Activated T-cell treated with anti-CD3 and anti-CD28 coated beads, Interleukin-2, amount 50 U/mL, for 1 hour (primary cell): Measurements from ENCODE around the gene SNAPIN.
"Not testable (repeated sequence)": the region's sequence is repeated elsewhere in the genome, so short reads cannot be mapped to it uniquely, and the experiment has no call there.

ENCODE experiments used
- DNase-seq: peaks from one replicate; pipeline ENCODE4 v3.0.0-alpha.2; 2020

SNAPIN gene

DNA sequence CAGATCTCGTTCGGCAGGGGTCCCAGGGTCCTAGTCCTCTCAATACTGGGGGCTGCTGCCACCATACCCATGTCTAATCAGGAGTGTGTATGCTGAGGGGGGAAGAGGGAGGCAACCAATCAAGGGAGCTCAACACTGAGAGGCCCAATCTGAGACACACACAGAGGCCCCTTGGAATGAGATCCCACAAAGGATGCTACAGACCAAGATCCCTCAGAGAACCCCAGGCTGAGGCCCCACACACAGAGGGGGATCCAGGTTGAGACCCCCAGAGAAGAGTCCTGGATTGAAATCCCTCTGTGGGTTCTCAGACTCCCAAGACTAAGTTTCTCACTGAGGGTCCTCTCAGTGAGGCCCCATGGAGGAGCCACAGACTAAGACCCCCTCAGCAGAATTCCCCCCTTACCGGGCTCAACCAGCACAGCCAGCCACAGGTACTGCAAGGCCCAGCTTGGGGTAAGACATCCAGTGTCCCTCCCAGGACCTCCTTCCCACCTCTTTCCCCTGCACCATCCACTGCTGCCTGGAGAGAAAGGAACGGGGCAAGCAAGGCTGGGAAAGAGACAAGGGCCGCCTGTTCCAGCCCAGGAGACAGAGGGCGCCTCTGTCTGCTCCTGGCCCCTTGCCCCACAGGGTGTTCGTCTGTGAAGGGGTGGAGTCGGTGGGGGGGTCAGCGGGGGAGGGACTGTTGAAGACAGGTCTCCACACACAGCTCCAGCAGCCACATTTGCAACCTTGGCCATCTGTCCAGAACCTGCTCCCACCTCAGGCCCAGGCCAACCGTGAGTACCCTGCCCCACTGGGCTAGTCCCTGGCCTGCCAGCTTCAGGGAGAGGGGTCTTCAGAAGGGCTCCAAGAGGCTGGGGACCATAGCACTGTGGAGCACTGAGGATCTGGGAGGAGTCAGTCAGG lies 30.5 kb upstream of the SNAPIN start, which contains the start of gene S100A1:
Gene S100A1 (plus strand): TSS at position 720 of the 912 bp plus-strand sequence. CDS start 2,088 bp downstream, outside the sequence.
- DNase-seq, result no peak

- no peak for DNase-seq
Measured at GRCh38 chr1:153628638-153629342, 29.7 kb upstream of the SNAPIN start.

- no peak for DNase-seq
Measured at GRCh38 chr1:153629343-153629665, 29.2 kb upstream of the SNAPIN start.

DNA sequence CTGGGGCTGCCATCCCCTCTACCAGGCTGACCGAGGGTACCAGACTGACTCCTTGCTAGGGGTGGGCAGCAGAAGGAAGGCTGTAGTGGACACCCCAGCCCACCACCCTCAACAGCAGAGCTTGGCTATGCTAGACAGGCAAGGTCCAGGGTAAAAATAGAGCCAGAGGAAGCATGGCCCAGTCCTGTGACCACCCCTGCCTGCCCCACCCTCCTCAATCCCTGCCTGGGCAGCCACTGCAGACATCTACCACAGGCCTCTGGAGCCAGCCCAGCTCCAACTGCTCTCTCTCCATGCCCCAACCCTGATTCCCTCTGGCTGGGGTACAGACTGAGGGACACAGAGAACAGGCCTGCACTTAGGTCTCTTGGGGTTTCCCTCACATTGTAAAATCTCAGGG lies 28.5 kb upstream of the SNAPIN start:
- DNase-seq, result no peak

DNA sequence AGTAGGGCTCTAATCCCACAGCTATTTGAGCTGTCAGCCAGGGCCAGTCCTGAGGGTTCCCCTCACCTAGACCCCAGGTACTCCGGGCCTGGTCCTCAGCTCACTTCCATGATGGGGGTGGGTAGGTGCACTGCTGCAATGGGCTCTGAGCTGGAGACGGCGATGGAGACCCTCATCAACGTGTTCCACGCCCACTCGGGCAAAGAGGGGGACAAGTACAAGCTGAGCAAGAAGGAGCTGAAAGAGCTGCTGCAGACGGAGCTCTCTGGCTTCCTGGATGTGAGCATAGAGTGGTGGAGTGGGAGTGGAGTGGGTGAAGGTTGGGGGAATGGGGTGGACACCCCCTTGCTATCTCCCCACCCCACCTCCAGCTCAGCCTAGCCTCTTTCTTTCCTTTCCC lies 28.1 kb upstream of the SNAPIN start:
- DNase-seq, result no peak

DNA sequence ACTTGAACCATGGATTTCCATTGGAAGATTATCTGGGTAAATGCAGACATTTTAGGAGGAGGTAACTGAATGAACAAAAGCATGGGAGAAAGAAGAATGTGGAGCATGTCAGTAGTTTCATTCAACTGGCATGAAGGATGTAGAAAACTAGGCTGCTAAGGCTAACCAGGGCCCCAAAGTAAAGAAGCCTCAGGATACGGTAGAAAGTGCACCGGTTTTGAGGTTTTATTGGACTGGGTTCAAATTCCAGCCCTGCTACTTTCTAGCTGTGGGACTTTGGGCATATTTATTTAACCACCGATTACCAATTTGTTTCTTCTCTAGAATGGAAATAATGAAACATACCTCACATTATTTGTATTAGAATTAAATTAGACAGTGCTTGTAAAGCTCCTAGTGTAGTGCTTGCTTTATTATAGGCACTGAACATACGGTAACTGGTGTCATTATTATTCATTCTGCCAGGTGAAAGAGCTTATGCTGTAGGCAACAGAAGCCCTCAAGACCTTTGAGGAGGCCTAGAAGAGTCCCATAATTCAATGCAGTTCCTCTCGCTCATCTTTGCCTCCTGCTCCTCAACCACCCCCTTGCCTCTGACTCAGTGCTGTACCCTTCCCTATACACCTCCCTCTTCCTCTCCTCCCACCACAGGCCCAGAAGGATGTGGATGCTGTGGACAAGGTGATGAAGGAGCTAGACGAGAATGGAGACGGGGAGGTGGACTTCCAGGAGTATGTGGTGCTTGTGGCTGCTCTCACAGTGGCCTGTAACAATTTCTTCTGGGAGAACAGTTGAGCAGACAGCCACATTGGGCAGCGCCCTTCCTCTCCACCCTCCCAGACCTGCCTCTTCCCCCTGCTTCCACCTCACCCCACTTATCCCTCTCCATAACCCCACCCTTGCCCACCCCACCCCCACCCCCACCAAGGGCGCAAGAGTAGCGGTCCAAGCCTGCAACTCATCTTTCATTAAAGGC lies 27.2 kb upstream of the SNAPIN start:
- no peak for DNase-seq

- no peak for DNase-seq
Measured at GRCh38 chr1:153633161-153633753, 25.2 kb upstream of the SNAPIN start.

DNA sequence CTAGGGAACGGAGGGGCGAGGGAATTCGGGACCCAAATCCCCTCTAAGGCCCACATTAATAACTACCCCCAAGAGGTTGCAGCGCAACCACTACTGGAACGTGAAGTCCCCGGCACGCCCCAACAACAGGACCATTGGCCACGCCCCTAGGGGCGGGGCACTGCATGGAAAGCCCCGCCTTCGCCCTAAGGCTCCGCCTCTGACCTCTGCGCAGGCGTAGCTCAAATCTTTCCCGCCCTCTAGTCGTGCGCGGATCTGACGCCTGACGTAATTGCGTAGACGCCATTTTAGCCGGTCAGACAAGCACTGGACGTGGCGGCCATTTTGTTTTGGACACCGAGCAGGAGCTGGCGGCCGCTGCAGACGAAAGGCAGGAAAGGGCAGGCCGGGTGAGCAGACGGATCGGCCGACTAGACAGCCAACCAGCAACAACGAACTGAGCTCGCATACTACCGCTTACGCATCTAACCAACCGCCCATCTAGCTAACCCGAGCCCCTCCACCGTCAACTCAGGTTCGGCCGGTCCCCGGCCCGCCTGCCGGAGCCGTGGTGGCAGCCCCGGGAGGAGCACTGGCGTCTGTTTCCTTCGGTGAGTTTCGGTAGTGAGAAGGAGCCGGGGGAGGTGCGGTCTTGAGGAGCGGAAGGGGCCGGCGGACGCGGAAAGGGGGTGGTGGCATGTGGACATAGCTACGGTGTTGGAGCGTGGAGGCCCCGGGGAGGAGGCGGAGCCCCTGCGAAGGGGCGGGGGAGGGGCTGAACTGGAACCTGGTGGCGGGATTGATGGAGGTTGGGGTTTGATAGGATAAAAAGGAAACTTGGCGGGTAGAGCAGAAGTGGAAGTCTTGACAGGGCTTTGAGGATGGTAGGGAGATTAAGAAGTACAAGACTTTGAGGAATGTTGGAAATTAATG lies 24.5 kb upstream of the SNAPIN start, which contains the start of gene CHTOP:
Gene CHTOP (plus strand): TSS at position 313 of the 912 bp plus-strand sequence. CDS start 2,523 bp downstream, outside the sequence.
- peak; percentile 100 for DNase-seq

GRCh38 chr1:153635872-153636271 lies 22.6 kb upstream of the SNAPIN start:
- no peak for DNase-seq

- DNase-seq, result no peak
Measured at GRCh38 chr1:153636312-153636711, 22.2 kb upstream of the SNAPIN start.

DNA sequence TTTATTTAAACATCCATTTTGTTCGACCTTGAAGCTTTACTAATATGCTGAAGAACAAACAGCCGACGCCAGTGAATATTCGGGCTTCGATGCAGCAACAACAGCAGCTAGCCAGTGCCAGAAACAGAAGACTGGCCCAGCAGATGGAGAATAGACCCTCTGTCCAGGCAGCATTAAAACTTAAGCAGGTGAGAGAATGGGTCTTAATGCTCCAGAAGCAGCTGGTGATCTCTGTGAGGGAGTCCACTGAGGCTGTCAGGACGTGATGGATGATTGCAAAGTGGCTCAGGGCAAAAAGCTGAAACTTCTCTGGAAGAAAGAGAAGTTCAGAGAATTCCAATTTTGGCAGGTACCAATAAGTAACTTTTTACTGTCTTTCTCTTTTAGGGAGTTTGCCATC lies 20.2 kb upstream of the SNAPIN start:
- DNase-seq, result no peak

DNA sequence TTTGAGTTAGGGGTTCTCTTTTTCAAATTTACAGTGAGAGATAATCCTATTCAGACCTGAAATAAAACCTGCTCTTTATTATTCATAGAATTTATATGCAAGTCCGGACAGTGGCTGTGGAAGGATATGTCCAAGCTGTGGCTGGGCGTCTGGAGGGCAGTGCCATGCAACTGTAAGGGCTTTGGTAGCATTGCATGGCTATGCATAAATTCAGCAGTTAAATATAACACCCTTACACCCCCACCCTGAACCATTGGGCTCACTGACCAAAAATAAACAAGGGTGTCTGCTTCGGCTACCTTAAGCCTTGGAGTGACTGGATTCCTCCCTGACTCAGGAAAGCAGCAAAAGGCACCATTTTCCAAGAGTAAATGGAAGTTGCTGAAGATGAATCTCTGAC lies 19.2 kb upstream of the SNAPIN start:
- no peak for DNase-seq

DNA sequence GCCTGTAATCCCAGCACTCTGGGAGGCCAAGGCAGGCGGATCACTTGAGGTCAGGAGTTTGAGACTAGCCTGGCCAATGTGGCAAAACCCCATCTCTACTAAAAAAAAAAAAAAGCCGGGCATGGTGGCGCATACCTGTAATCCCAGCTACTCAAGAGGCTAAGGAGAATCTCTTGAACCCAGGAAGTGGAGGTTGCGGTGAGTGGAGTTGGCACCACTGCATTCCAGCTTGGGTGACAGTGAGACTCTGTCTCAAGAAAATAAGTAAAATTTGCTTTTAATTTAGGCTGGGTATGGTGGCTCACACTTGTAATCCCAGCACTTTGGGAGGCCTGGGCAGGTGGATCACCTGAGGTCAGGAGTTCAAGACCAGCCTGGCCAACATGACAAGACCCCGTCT lies 18.3 kb upstream of the SNAPIN start:
- DNase-seq, result not testable (repeated sequence)

DNA sequence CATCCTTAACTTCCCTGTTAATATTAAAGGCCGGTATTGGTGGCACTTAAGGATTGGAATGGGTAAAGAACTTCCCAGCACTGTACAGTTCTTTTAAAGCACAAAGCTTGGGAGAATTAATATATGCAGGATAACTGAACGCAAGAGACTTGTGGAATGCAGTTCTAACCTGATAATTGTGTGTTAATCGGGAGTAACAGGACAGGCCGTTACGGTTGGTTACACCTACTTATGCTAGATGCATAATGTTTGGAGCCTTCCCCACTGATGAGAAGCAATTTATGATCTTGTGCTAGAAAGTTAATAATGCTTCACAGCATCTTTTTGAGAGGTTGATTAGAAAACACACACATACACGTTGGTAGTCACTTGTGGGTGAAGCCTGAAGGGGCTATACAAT lies 17.6 kb upstream of the SNAPIN start:
- DNase-seq, result no peak

DNA sequence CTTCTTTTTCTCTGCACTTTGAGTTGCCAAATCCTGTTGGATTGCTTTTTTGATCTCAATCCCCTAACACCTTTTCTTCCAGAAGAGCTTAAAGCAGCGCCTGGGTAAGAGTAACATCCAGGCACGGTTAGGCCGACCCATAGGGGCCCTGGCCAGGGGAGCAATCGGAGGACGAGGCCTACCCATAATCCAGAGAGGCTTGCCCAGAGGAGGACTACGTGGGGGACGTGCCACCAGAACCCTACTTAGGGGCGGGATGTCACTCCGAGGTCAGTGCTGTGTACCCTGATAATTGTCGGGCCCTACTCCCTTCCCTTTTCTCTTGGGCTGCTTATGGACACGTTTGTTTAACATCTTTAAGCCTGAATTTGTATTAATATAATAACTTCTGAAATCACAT lies 16.3 kb upstream of the SNAPIN start:
- no peak for DNase-seq

DNA sequence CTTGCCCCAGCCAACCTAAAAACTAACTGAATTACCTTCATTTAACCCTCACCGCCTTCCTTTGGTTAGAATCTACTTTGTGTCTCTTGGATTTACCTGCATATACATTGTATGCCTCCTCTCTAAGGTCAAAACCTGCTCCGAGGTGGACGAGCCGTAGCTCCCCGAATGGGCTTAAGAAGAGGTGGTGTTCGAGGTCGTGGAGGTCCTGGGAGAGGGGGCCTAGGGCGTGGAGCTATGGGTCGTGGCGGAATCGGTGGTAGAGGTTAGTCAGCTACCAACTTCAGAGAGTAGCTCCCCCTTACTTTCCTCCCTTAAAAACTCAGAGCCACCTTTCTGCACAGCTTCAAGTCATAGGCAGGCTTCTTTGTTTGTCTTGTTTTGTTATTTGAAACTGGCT lies 15.4 kb upstream of the SNAPIN start:
- DNase-seq, result no peak

DNA sequence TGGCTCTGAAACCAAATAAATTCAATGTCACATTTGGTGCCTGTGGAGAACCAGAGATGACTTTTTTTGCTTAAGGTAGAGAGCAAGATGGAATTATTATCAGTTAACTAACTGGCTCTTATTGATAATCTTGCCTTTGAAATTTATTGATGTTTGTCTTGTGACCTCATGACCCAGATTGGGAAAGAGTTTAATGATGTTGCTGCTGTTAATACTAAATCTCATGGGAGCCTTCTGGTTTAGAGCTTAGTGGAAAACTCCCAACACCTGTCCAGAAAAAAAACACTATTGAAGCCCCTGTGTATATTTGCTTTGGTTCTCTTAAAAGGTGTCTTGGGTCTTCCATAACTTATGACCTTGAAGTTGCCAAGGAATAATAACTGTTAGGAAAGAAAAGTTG lies 14.7 kb upstream of the SNAPIN start:
- no peak for DNase-seq

DNA sequence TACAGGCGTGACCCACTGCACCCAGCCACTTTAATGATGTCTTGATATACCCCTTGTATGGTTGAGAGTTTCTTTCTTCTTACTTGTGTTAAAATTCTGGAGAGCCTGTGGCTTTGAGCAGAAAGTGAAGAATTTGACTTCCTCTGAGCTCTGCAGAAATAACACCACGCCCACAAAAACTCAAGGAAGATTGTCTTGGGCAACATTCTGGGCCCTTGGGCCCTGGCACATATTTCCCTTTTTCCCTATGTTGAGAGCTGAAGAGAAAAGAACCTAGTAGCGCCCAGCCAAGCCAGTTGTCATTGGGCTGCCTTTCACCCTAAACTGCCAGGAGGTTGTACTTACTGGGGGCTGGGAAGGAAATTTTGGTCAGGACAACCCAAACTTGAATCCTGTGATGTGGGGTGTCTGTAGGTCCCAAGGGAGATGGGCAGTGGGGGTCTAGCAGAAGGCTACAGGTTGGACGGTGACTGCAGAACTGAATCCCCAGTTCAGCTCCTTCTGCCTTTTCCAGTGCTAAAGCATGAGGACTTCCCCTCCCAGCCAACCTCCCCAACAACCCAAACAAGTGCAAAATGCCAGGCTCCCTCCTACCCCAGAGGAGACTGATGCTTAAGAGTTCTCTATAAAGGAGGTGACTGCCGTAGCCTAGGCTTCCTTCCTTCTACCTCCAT lies 11.7 kb upstream of the SNAPIN start:
- no peak for DNase-seq

DNA sequence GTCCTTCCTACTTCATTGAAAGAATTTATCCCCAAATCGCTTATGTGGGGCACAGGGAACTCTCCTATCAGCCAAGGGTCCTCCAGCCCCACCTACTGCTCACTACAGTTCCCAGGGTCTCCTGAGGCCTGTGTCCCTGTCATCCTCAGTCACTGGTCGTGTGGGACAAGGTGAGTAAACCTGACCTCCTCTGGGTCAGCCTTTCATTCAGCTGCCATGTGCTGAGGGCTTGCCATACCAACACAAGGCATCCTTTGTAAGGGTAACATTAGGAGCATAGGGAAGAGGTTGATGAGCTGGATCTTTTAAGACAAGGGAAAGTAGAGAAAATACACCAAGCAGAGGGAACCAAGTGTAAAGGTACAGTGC lies 11.2 kb upstream of the SNAPIN start:
- no peak for DNase-seq

- DNase-seq, result no peak
Measured at GRCh38 chr1:153648000-153648643, 10.4 kb upstream of the SNAPIN start.
